GM12875 (cell line): ENCODE data around the gene MKRN1.
"Not testable (repeated sequence)": the region's sequence is repeated elsewhere in the genome, so short reads cannot be mapped to it uniquely, and the experiment has no call there.

Source experiments
- H3K4me3 ChIP-seq: one replicate; pipeline ENCODE4 v1.5.1; 2011; ENCODE audit warnings: low read depth, low read length, control low read depth
- CTCF ChIP-seq: IDR thresholded peaks from 2 replicates; pipeline ENCODE4 v1.5.1; 2011; ENCODE audit warnings: low read depth, mild to moderate bottlenecking, control low read depth, inconsistent platforms, low read length, moderate library complexity, borderline replicate concordance; ENCODE audit not compliant: insufficient read depth

MKRN1 gene

GRCh38 chr7:140458201-140458600, 21.1 kb downstream of the MKRN1 start:
- H3K4me3 ChIP-seq = no peak overlapping the region
- TF ChIP-seq CTCF = no peak

- H3K4me3 ChIP-seq = no peak overlapping the region
- no peak for TF ChIP-seq CTCF
Measured at GRCh38 chr7:140456551-140457051, 22.7 kb downstream of the MKRN1 start.

GRCh38 chr7:140455743-140456142, 23.6 kb downstream of the MKRN1 start:
- H3K4me3 ChIP-seq = no peak overlapping the region
- TF ChIP-seq CTCF = no peak

- TF ChIP-seq CTCF = no peak
- H3K4me3 ChIP-seq = no peak overlapping the region
Measured at GRCh38 chr7:140454657-140455015, 24.7 kb downstream of the MKRN1 start.

GRCh38 chr7:140453785-140454656, 25.3 kb downstream of the MKRN1 start:
- H3K4me3 ChIP-seq = not testable (repeated sequence)

- no peak overlapping the region for H3K4me3 ChIP-seq
- no peak for TF ChIP-seq CTCF
Measured at GRCh38 chr7:140453273-140453672, 26.0 kb downstream of the MKRN1 start.

GRCh38 chr7:140451716-140452115, 27.6 kb downstream of the MKRN1 start:
- TF ChIP-seq CTCF = no peak
- no peak overlapping the region for H3K4me3 ChIP-seq
